Measurements from ENCODE around the gene HACD2.
"Not testable (repeated sequence)": the region's sequence is repeated elsewhere in the genome, so short reads cannot be mapped to it uniquely, and the experiment has no call there.

Gene HACD2

DNA sequence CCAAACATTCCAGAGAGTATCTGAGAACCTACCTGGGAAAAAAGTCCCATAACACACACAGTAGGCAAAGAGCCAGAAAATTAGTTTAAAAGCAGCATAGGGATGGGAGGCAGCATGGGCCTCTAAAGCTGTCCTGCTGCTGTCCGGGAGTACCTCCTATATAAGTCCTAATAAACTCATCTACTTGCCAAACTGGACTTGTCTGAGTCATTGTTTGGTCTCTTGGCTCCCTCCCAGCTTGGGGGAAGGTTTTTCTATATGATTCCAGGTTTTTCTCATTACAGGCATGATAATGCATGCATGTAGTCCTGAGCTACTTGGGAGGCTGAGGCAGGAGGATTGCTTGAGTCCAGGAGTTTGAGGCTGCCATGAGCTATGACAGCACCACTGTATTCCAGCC, 17.5 kb upstream of the HACD2 start:
- H3K27me3 Mint-ChIP-seq = no peaks in the 10 kb centered on the region
- peaks cover 12% of the 10 kb centered on the region for H3K4me1 Mint-ChIP-seq
- no peak overlapping the region for H3K4me3 Mint-ChIP-seq
- peaks cover 7% of the 10 kb centered on the region for H3K36me3 Mint-ChIP-seq
- H3K27ac Mint-ChIP-seq = no peak overlapping the region
- H3K9me3 Mint-ChIP-seq = no peaks in the 10 kb centered on the region
- ATAC-seq (ENCODE audit: low read depth) = no peak
- no peak for DNase-seq (ENCODE audit: low spot score in 2 of 2)

DNA sequence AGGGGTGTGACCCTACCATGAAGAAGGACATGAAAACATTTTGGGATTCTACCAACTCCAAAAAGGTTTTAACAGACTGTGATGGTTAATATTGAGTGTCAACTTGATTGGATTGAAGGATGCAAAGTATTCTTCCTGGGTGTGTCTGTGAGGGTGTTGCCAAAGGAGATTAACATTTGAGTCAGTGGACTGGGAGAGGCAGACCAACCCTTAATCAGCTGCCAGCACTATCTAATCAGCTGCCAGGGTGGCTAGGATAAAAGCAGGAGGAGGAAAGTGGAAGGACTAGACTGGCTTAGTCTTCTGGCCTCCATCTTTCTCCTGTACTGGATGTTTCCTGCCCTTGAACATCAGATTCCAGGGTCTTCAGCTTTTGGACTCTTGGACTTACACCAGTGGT, 16.0 kb upstream of the HACD2 start:
- H3K9me3 Mint-ChIP-seq; H3K4me1 Mint-ChIP-seq; H3K36me3 Mint-ChIP-seq; H3K27me3 Mint-ChIP-seq; H3K27ac Mint-ChIP-seq; ATAC-seq (ENCODE audit: low read depth); H3K4me3 Mint-ChIP-seq; DNase-seq (ENCODE audit: low spot score in 2 of 2): not testable (repeated sequence)

DNA sequence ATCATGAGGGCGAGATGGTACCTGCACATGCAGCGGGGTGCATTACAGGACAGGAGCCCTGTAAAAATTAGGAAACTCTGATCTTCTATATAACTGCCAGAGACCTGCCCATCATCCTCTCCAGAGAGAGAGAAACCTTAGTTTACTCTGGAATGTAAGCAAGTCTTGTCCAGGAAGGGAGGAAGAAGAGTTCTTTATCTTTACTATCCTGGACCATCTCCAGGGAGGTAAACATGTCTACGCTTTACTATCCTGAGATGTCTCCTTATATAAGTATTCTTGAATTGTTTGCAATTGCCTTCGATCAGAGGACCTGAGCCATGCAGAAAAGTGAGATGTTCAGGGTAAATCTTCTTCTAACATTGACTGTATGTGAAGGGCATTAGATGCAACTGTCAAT, 12.7 kb upstream of the HACD2 start:
- Mint-ChIP-seq H3K27me3 (no peaks in the 10 kb centered on the region), H3K9me3 (peaks cover under 1% of the 10 kb centered on the region), H3K4me3 (no peak overlapping the region), H3K36me3 (peaks cover 14% of the 10 kb centered on the region), H3K27ac (no peak overlapping the region), H3K4me1 (no peaks in the 10 kb centered on the region)
- DNase-seq (ENCODE audit: low spot score in 2 of 2) (no peak), ATAC-seq (ENCODE audit: low read depth) (no peak)

DNA sequence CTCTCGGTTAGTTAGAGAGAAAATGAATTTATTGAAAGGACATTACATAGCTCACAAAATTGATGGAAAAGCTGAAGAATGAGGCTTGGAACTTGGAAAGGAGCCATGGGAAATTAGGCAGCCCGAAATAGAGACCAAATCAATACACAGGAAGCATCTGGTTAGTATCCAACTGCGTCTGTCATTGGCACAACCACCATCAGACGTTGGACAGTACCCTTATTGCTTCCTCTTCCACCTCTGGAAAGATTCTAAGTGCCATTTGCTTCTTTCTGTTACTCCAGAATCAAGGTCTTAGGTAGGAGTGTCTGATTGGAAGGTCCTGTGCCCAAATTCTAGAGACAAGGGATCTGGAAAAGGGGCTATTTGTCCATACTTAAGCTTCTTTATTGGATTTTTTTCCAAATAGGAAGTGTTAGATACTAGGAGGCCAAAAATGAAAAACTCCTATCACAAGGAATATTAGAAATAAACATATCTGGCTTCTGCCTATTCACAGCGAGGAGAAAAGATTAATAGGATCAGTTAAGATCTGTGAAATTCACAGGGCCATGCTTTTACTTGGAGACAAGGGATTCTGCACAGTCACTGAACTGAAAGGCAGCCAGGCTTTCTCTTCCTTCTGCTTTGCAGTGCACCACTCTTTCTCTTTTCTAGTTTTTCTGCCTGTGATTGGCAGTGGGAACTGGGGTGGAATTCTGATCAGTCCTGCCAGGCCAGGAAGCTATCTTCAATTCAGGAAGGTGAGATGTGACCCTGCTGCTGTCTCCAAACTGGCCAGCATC, 10.7 kb upstream of the HACD2 start:
- Mint-ChIP-seq H3K36me3 (peaks cover 23% of the 10 kb centered on the region), H3K9me3 (peaks cover 6% of the 10 kb centered on the region), H3K27ac (no peak overlapping the region), H3K4me3 (no peak overlapping the region), H3K4me1 (no peaks in the 10 kb centered on the region), H3K27me3 (no peaks in the 10 kb centered on the region)
- DNase-seq (ENCODE audit: low spot score in 2 of 2) = no peak
- no peak for ATAC-seq (ENCODE audit: low read depth)

DNA sequence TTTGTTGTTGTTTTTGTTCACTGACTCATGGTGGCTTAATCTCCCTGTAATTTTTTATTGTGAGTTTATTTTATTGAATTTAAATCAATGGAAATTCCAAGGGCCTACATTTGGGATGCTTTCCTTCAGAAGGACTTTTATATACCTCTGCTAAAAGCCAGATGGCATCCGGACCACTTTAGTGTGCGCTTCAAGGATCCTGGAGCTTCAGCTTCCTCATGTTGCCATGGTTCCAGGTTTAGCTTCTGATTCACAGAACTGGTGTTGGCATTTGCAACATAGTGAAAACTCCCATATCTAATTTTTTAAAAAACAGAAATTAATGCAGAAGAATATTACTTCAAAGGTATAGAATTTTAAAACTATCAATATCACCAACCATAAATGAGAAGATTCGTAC, 8.5 kb upstream of the HACD2 start:
- no peaks in the 10 kb centered on the region for H3K4me1 Mint-ChIP-seq
- no peak overlapping the region for H3K27ac Mint-ChIP-seq
- no peaks in the 10 kb centered on the region for H3K27me3 Mint-ChIP-seq
- peaks cover 30% of the 10 kb centered on the region for H3K36me3 Mint-ChIP-seq
- no peak overlapping the region for H3K4me3 Mint-ChIP-seq
- no peak for ATAC-seq (ENCODE audit: low read depth)
- peaks cover 10% of the 10 kb centered on the region for H3K9me3 Mint-ChIP-seq
- DNase-seq (ENCODE audit: low spot score in 2 of 2) = no peak

DNA sequence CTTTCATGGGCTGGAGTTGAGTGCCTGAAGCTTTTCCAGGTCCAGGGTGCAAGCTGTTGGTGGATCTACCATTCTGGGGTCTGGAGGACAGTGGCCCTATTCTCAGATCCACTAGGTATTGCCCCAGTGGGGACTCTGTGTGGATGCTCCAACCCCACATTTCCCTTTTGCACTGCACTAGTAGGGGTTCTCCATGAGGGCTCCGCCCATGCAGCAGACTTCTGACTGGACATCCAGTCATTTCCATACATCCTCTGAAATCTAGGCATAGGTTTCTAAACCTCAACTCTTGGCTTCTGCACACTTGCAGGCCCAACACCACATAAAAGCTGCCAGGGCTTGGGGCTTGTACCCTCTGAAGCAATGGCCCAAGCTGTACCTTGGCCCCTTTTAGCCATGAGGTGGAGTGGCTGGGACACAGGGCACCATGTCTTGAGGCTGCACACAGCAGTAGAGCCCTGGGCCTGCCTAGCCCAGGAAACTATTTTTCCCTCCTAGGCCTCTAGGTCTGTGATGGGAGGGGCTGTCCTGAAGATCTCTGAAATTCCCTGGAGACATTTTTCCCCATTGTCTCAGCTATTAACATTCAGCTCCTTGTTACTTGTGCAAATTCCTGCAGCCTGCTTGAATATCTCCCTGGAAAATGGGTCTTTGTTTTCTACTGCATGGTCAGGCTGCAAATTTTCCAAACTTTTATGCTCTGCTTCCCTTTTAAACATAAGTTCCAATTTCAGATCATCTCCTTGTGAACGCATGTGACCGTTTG, 6.0 kb upstream of the HACD2 start:
- DNase-seq (ENCODE audit: low spot score in 2 of 2) (no peak), ATAC-seq (ENCODE audit: low read depth) (no peak)
- no peak overlapping the region for H3K27ac Mint-ChIP-seq
- H3K36me3 Mint-ChIP-seq = peaks cover 33% of the 10 kb centered on the region
- H3K4me1 Mint-ChIP-seq = no peaks in the 10 kb centered on the region
- peaks cover 10% of the 10 kb centered on the region for H3K9me3 Mint-ChIP-seq
- no peak overlapping the region for H3K4me3 Mint-ChIP-seq
- no peaks in the 10 kb centered on the region for H3K27me3 Mint-ChIP-seq

DNA sequence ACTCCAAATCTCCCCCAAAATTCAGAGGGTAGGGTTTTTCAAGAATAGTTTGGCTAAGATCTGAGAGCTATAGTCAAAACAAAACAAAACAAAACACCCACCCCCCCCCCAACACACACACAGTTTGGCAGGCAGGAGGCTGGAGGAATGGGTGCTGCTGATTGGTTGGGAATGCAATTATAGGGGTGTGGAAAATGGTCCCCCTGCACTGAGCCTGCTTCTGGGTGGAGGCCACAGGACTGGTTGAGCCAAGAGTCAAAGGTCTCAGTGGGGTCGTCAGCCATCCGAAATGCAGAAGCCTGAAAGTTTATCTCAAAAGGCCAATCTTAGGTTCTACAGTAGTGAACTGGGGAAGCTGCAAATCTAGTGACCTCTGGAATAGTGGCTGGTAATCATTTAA, 2.5 kb upstream of the HACD2 start:
- H3K36me3 Mint-ChIP-seq = peaks cover 25% of the 10 kb centered on the region
- no peak overlapping the region for H3K4me3 Mint-ChIP-seq
- H3K27me3 Mint-ChIP-seq = no peaks in the 10 kb centered on the region

DNA sequence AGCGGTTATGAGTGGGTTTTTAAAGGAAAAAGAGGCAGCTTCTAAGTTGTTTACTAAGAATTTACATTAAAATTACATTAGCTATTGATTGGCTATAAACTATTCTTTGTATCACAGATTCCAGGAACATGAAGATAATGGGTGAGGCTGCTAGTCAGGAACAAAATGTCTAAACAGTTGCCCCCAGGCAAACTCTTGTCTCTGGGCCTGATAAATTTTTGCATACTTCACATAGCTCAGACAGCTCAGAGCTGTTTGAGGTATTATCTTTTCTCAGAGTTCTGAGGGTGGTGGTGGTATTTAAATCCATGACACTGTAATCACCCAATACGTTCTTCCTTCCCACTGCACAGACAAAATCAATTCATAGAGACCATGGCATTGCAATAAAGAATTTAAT, 2.1 kb upstream of the HACD2 start:
- ATAC-seq (ENCODE audit: low read depth) (no peak), DNase-seq (ENCODE audit: low spot score in 2 of 2) (no peak)
- Mint-ChIP-seq H3K27ac (no peak overlapping the region), H3K27me3 (no peaks in the 10 kb centered on the region), H3K9me3 (peaks cover 8% of the 10 kb centered on the region), H3K4me3 (no peak overlapping the region), H3K36me3 (peaks cover 21% of the 10 kb centered on the region), H3K4me1 (peaks cover 11% of the 10 kb centered on the region)

More for the DNA sequence above, 2.5 kb upstream of the HACD2 start:
- ATAC-seq (ENCODE audit: low read depth) (no peak), DNase-seq (ENCODE audit: low spot score in 2 of 2) (no peak)
- Mint-ChIP-seq H3K4me1 (peaks cover 11% of the 10 kb centered on the region), H3K27ac (no peak overlapping the region), H3K9me3 (peaks cover 8% of the 10 kb centered on the region)

DNA sequence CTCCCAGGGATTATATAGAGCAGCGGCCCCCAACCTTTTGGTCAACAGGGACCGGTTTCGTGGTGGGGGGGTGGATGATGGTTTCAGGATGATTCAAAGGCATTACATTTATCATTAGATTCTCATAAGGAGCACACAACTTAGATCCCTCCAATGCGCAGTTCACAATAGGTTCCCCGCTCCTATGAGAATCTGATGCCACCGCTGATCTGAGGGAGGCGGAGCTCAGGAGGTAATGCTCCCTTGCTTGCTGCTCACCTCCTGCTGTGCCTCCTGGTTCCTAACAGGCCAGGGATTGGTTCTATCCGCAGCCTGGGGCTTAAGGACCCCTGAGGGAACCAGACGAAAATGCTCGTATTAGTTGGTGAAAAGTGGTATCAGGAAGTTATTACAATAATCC, 1.3 kb upstream of the HACD2 start:
- no peaks in the 10 kb centered on the region for H3K27me3 Mint-ChIP-seq
- ATAC-seq (ENCODE audit: low read depth) = no peak

DNA sequence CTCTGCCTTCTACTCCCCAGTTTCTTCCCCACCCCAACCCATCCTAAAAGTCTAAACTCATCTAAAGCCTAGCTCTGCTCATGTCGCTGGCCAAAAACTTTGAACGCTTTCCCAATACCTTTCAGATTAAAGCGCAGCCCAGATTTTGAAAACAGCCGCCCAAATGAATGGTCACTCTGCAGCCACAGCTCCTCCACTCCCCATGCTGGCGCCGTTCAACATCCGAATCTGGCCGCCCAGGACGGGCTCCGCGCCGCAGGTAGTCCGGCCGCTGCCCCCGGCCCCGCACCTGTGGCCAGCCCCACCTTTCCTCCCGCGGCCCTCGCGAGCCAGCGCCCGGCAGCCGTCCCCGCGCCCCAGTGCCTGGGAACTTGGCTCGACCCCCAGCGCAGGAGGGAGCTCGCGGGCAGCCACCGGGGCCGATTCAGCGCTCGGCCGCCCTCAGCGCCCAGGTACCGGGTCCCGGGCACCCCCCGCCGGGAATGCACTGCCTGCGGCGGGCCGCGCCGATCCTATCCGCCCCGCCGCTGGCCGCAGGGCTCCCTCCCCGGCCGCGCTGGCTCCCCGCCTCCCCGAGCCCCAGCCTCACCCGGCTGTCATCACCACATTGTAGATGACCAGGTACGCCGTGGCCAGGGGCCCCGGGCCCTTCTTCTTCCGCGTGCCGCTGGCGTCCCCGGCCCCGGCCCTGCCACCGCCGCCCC, 417 bp downstream of the HACD2 start:
- Mint-ChIP-seq H3K36me3 (peaks cover 11% of the 10 kb centered on the region), H3K4me1 (peaks cover 13% of the 10 kb centered on the region), H3K27me3 (no peaks in the 10 kb centered on the region), H3K9me3 (no peaks in the 10 kb centered on the region), H3K4me3 (no peak overlapping the region), H3K27ac (no peak overlapping the region)
- ATAC-seq (ENCODE audit: low read depth) = peak; percentile 17
- DNase-seq (ENCODE audit: low spot score in 2 of 2) = no peak

More for the DNA sequence above, 1.3 kb upstream of the HACD2 start:
- Mint-ChIP-seq H3K4me3 (no peak overlapping the region), H3K27ac (no peak overlapping the region), H3K9me3 (peaks cover 4% of the 10 kb centered on the region), H3K36me3 (peaks cover 17% of the 10 kb centered on the region), H3K4me1 (peaks cover 13% of the 10 kb centered on the region)
- no peak for DNase-seq (ENCODE audit: low spot score in 2 of 2)

DNA sequence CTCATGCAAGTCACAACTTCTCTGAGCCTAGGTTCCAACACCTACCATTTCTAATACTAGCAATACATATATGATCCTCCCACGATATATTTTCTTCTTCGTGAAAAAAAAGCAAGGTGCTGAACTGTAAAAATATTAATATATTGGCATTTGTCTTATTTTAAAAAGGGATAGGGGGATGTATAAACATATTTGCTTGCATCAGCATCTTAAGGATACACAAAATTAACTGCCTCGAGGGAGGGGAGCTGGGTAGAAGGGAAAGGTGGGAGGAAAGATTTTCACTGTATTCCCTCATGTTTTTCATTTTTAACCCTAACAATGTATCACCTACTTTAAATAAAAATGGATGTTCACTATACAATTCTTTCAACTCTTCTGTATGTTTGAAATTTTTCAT, 1.3 kb downstream of the HACD2 start:
- no peak for DNase-seq (ENCODE audit: low spot score in 2 of 2)
- Mint-ChIP-seq H3K27ac (no peak overlapping the region), H3K27me3 (no peaks in the 10 kb centered on the region), H3K9me3 (no peaks in the 10 kb centered on the region), H3K4me1 (peaks cover 13% of the 10 kb centered on the region), H3K36me3 (peaks cover 12% of the 10 kb centered on the region), H3K4me3 (no peak overlapping the region)
- no peak for ATAC-seq (ENCODE audit: low read depth)

DNA sequence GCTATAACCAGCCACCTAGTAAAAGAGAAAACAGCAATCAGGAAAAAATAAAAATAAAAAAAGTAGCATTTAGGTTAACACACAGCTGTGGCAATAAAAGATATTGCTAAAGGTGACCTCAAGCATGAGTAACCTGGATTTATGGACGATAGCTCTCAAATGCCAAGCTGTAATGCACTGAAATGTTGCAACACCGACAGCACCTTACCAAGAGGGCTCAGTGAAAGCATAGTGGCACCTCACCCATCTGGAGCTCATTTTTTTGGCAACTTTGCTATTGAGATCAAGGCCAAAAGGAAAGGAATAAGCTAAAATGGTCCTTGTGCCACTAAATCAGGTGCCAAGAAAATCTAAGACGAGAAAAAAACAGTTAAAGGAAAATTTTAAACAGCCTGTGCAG, 2.5 kb downstream of the HACD2 start:
- no peak overlapping the region for H3K4me3 Mint-ChIP-seq
- ATAC-seq (ENCODE audit: low read depth) = no peak
- DNase-seq (ENCODE audit: low spot score in 2 of 2) = no peak
- H3K27me3 Mint-ChIP-seq = no peaks in the 10 kb centered on the region
- H3K27ac Mint-ChIP-seq = peak overlapping the region; percentile 11
- H3K9me3 Mint-ChIP-seq = no peaks in the 10 kb centered on the region
- peaks cover 13% of the 10 kb centered on the region for H3K4me1 Mint-ChIP-seq
- H3K36me3 Mint-ChIP-seq = peaks cover 10% of the 10 kb centered on the region

DNA sequence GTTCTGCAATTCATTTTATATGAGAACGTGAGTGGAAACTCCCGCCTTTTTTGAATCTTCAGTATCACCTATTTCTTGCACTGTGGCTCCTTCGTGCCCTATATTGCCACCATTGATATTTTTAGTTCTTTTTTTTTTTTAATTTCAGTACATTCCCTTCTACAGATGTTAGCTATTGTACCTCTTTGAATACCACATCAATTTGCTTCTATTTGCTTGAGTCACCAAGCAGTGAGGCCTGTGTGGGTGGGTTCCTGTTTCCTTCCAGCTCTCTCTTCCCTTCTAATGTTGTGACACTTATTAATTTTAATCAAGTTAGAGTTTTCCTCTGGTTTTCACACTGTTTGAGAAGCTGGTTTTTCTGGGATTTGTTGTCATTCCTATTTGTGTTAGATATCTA, 8.7 kb downstream of the HACD2 start:
- Mint-ChIP-seq H3K27me3 (no peaks in the 10 kb centered on the region), H3K4me1 (peaks cover 17% of the 10 kb centered on the region), H3K9me3 (no peaks in the 10 kb centered on the region), H3K4me3 (peak overlapping the region; percentile 15), H3K27ac (peak overlapping the region; percentile 17), H3K36me3 (peaks cover 12% of the 10 kb centered on the region)
- ATAC-seq (ENCODE audit: low read depth) = peak; percentile 92
- DNase-seq (ENCODE audit: low spot score in 2 of 2) = no peak

DNA sequence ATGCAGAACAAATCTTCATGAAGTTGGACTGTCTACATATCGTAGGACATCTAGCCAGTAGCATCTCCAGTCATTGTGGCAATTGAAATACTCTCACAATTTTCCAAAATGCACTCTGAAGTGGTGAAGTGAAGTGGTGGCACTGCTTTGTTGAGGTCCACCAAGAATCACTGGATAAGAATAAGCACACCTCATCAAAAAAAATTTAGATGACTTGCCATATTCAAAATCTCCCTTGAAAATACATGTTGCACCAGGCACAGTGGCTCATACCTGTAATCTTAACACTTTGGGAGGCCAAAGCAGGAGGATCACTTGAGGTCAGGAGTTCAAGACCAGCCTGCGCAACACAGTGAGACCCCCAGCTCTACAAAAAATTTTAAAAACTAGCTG, 12.9 kb downstream of the HACD2 start:
- H3K27ac Mint-ChIP-seq = no peak overlapping the region
- H3K9me3 Mint-ChIP-seq = no peaks in the 10 kb centered on the region
- H3K4me1 Mint-ChIP-seq = peaks cover 17% of the 10 kb centered on the region
- H3K36me3 Mint-ChIP-seq = peaks cover 8% of the 10 kb centered on the region
- H3K4me3 Mint-ChIP-seq = no peak overlapping the region
- no peak for DNase-seq (ENCODE audit: low spot score in 2 of 2)
- ATAC-seq (ENCODE audit: low read depth) = no peak
- no peaks in the 10 kb centered on the region for H3K27me3 Mint-ChIP-seq

All from memory B cell (primary cell).